Astrocyte of the spinal cord (primary cell): ENCODE data around the gene PAX6.

ENCODE experiments used
- DNase-seq: peaks from one replicate; pipeline ENCODE4 v3.0.0; 2011; ENCODE audit warnings: low read depth, low spot score
- H3K4me3 ChIP-seq: 2 replicates; pipeline ENCODE4 v1.5.1; 2011; ENCODE audit warnings: low read depth, mild to moderate bottlenecking, low read length, moderate library complexity
- in situ Hi-C: cut with HindIII; loops from 2 replicates; pipeline ENCODE4 v1.10.0; 2017; ENCODE audit warnings: low sequenced_read_pairs
- TF ChIP-seq, protein P1 (sequence below): IDR thresholded peaks from 2 replicates; pipeline ENCODE4 v1.5.1; 2012; ENCODE audit warnings: low read depth, mild to moderate bottlenecking, low read length, inconsistent platforms

PAX6 gene

GRCh38 chr11:31845331-31845730 lies 34.2 kb upstream of the PAX6 start:
- TF ChIP-seq, protein P1, sequence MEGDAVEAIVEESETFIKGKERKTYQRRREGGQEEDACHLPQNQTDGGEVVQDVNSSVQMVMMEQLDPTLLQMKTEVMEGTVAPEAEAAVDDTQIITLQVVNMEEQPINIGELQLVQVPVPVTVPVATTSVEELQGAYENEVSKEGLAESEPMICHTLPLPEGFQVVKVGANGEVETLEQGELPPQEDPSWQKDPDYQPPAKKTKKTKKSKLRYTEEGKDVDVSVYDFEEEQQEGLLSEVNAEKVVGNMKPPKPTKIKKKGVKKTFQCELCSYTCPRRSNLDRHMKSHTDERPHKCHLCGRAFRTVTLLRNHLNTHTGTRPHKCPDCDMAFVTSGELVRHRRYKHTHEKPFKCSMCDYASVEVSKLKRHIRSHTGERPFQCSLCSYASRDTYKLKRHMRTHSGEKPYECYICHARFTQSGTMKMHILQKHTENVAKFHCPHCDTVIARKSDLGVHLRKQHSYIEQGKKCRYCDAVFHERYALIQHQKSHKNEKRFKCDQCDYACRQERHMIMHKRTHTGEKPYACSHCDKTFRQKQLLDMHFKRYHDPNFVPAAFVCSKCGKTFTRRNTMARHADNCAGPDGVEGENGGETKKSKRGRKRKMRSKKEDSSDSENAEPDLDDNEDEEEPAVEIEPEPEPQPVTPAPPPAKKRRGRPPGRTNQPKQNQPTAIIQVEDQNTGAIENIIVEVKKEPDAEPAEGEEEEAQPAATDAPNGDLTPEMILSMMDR = no peak
- no peak for DNase-seq
- in situ Hi-C loops = no loop called here
- H3K4me3 ChIP-seq = no peak overlapping the region

DNA sequence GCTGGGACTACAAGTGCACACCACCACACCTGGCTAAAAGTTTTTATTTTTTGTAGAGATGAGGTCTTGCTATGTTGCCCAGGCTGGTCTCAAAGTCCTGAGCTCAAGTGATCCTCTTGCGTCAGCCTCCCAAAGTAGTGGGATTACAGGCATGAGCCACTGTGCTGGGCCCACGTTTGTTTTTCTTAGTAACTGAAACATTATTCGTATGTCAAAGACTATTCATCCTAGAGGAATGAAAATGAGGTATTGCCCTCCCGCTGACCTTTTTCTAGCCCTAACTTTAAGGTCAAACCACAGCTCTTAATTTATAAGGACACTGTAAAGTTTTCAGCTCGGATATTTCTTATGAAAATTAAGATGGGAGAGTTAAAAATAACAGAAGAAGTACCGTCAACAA lies 33.2 kb upstream of the PAX6 start:
- TF ChIP-seq, protein P1 = no peak
- no peak for DNase-seq
- in situ Hi-C loops = no loop called here
- H3K4me3 ChIP-seq = no peak overlapping the region

- H3K4me3 ChIP-seq = no peak overlapping the region
- DNase-seq = no peak
- TF ChIP-seq, protein P1 = no peak
- in situ Hi-C loops = no loop called here
These were observed 30.3 kb upstream of the PAX6 start for GRCh38 chr11:31841435-31841834.

GRCh38 chr11:31834237-31834636 lies 23.1 kb upstream of the PAX6 start:
- H3K4me3 ChIP-seq = no peak overlapping the region
- in situ Hi-C loops = no loop called here
- no peak for DNase-seq
- TF ChIP-seq, protein P1 = no peak

GRCh38 chr11:31830406-31830805 lies 19.3 kb upstream of the PAX6 start:
- no peak overlapping the region for H3K4me3 ChIP-seq
- no peak for DNase-seq
- in situ Hi-C loops = no loop called here
- TF ChIP-seq, protein P1 = no peak

GRCh38 chr11:31828217-31828616 lies 17.1 kb upstream of the PAX6 start:
- in situ Hi-C loops = no loop called here
- no peak for DNase-seq
- TF ChIP-seq, protein P1 = no peak
- no peak overlapping the region for H3K4me3 ChIP-seq
